Activated naive CD4-positive, alpha-beta T cell treated with anti-CD3 and anti-CD28 coated beads, Interleukin-2, amount 50 U/mL, for 72 hours (primary cell): Measurements from ENCODE around the gene CLDN20. TPM values are rescaled to one million over a fixed set of nuclear protein-coding genes. Genes with fewer than 3 reads are reported as not detected.
"Not testable (repeated sequence)": the region's sequence is repeated elsewhere in the genome, so short reads cannot be mapped to it uniquely, and the experiment has no call there.

Source experiments
- ATAC-seq, 2 donors: fragments of 150-1000 bp; cut with Tn5 transposase; 2 replicates each; pipeline ENCODE4 v1.10.0; 2021; ENCODE audit warnings: mild to moderate bottlenecking in 2 of 2, moderate library complexity in 2 of 2
- DNase-seq, 2 donors: peaks; one replicate each; pipeline ENCODE4 v3.0.0; 2021 to 2022; ENCODE audit warnings: low spot score in 2 of 2
- H3K27ac Mint-ChIP-seq, 2 donors: one replicate each; pipeline ENCODE4 v1.8.0; 2022; ENCODE audit warnings: mild to moderate bottlenecking in 2 of 2, mixed read lengths in 2 of 2
- H3K36me3 Mint-ChIP-seq, 2 donors: one replicate each; pipeline ENCODE4 v1.8.0; 2022; ENCODE audit warnings: mixed read lengths in 2 of 2
- H3K9me3 Mint-ChIP-seq, 2 donors: one replicate each; pipeline ENCODE4 v1.8.0; 2022; ENCODE audit warnings: mixed read lengths in 2 of 2
- total RNA-seq, 2 donors: library from RNA; stranded (reverse); gene quantifications; one replicate each; pipeline ENCODE4 v1.2.3, GENCODE V29; 2022

The CLDN20 gene
- not detected for total RNA-seq

GRCh38 chr6:155263373-155264063 lies at the start of gene CLDN20:
Gene CLDN20 (plus strand): TSS chr6:155264013. CDS start chr6:155275720, 11,707 bp downstream.
- H3K36me3 Mint-ChIP-seq, result peaks cover 0 to 4% of the 10 kb centered on the region in 2 donors

GRCh38 chr6:155215906-155216305 lies 47.9 kb upstream of the CLDN20 start:
- DNase-seq, result no peak
- peaks cover 0 to 6% of the 10 kb centered on the region in 2 donors for H3K36me3 Mint-ChIP-seq
- peak in 1 of 2 donors; percentile 47 for ATAC-seq
- H3K9me3 Mint-ChIP-seq, result no peaks in the 10 kb centered on the region
- H3K27ac Mint-ChIP-seq, result no peak overlapping the region

More at GRCh38 chr6:155263373-155264063, at the start of gene CLDN20:
- Mint-ChIP-seq H3K27ac (peak within 1 kb of the TSS in 1 of 2 donors; percentile 13), H3K9me3 (no peaks in the 10 kb centered on the region)
- ATAC-seq (no peak), DNase-seq (no peak)

GRCh38 chr6:155216312-155217046 lies 47.3 kb upstream of the CLDN20 start:
- Mint-ChIP-seq H3K36me3 (peaks cover 0 to 6% of the 10 kb centered on the region in 2 donors), H3K9me3 (no peaks in the 10 kb centered on the region), H3K27ac (peak overlapping the region in 1 of 2 donors; percentile 78)
- no peak for DNase-seq
- ATAC-seq, result no peak

- DNase-seq, H3K36me3 Mint-ChIP-seq, ATAC-seq, H3K9me3 Mint-ChIP-seq, H3K27ac Mint-ChIP-seq: not testable (repeated sequence)
These were observed 45.1 kb upstream of the CLDN20 start for GRCh38 chr6:155218711-155219110.

- Mint-ChIP-seq H3K27ac (no peak overlapping the region), H3K36me3 (peaks cover 0 to 6% of the 10 kb centered on the region in 2 donors), H3K9me3 (no peaks in the 10 kb centered on the region)
- DNase-seq (no peak), ATAC-seq (no peak)
These were observed 44.5 kb upstream of the CLDN20 start for GRCh38 chr6:155219299-155219698.

GRCh38 chr6:155219858-155220301 lies 43.9 kb upstream of the CLDN20 start:
- no peaks in the 10 kb centered on the region for H3K9me3 Mint-ChIP-seq
- H3K36me3 Mint-ChIP-seq, result peaks cover 0 to 6% of the 10 kb centered on the region in 2 donors
- no peak for ATAC-seq

GRCh38 chr6:155221086-155221485 lies 42.7 kb upstream of the CLDN20 start:
- peaks cover 0 to 6% of the 10 kb centered on the region in 2 donors for H3K36me3 Mint-ChIP-seq
- ATAC-seq (no peak), DNase-seq (no peak)
- H3K9me3 Mint-ChIP-seq, result no peaks in the 10 kb centered on the region
- H3K27ac Mint-ChIP-seq, result no peak overlapping the region

More at GRCh38 chr6:155219858-155220301, 43.9 kb upstream of the CLDN20 start:
- H3K27ac Mint-ChIP-seq, result no peak overlapping the region
- no peak for DNase-seq

- Mint-ChIP-seq H3K27ac (no peak overlapping the region), H3K9me3 (no peaks in the 10 kb centered on the region), H3K36me3 (peaks cover 0 to 14% of the 10 kb centered on the region in 2 donors)
- DNase-seq (no peak), ATAC-seq (no peak)
These were observed 41.3 kb upstream of the CLDN20 start for GRCh38 chr6:155222506-155222905.

- Mint-ChIP-seq H3K9me3 (no peaks in the 10 kb centered on the region), H3K36me3 (peaks cover 0 to 16% of the 10 kb centered on the region in 2 donors), H3K27ac (peak overlapping the region; percentile 65 to 81)
- DNase-seq, result peak; percentile 50 to 67
- peak; percentile 99 for ATAC-seq
These were observed 40.0 kb upstream of the CLDN20 start for GRCh38 chr6:155223646-155224451.

- ATAC-seq (peak in 1 of 2 donors; percentile 2), DNase-seq (no peak)
- Mint-ChIP-seq H3K36me3 (peaks cover 0 to 19% of the 10 kb centered on the region in 2 donors), H3K27ac (peak overlapping the region; percentile 65 to 81), H3K9me3 (peaks cover 0 to 2% of the 10 kb centered on the region in 2 donors)
These were observed 39.2 kb upstream of the CLDN20 start for GRCh38 chr6:155224618-155225017.

GRCh38 chr6:155227046-155227445 lies 36.8 kb upstream of the CLDN20 start:
- Mint-ChIP-seq H3K36me3 (peaks cover 4 to 28% of the 10 kb centered on the region in 2 donors), H3K9me3 (peaks cover 0 to 9% of the 10 kb centered on the region in 2 donors), H3K27ac (no peak overlapping the region)
- ATAC-seq, result no peak
- DNase-seq, result no peak

- no peak for ATAC-seq
- peaks cover 4 to 28% of the 10 kb centered on the region in 2 donors for H3K36me3 Mint-ChIP-seq
- DNase-seq, result no peak
- peaks cover 0 to 9% of the 10 kb centered on the region in 2 donors for H3K9me3 Mint-ChIP-seq
- H3K27ac Mint-ChIP-seq, result peak overlapping the region in 1 of 2 donors; percentile 20
These were observed 35.2 kb upstream of the CLDN20 start for GRCh38 chr6:155228546-155229166.

- H3K36me3 Mint-ChIP-seq, result peaks cover 4 to 28% of the 10 kb centered on the region in 2 donors
- not testable (repeated sequence) for H3K9me3 Mint-ChIP-seq, H3K27ac Mint-ChIP-seq, DNase-seq, ATAC-seq
These were observed 32.8 kb upstream of the CLDN20 start for GRCh38 chr6:155230975-155231374.

- Mint-ChIP-seq H3K36me3 (peaks cover 4 to 30% of the 10 kb centered on the region in 2 donors), H3K27ac (no peak overlapping the region), H3K9me3 (peaks cover 0 to 10% of the 10 kb centered on the region in 2 donors)
- DNase-seq (no peak), ATAC-seq (no peak)
These were observed 31.0 kb upstream of the CLDN20 start for GRCh38 chr6:155232848-155233247.

GRCh38 chr6:155234167-155234566 lies 29.6 kb upstream of the CLDN20 start:
- Mint-ChIP-seq H3K36me3 (peaks cover 4 to 40% of the 10 kb centered on the region in 2 donors), H3K9me3 (peaks cover 0 to 21% of the 10 kb centered on the region in 2 donors), H3K27ac (no peak overlapping the region)
- DNase-seq (no peak), ATAC-seq (no peak)

- Mint-ChIP-seq H3K36me3 (peaks cover 4 to 37% of the 10 kb centered on the region in 2 donors), H3K9me3 (peaks cover 0 to 18% of the 10 kb centered on the region in 2 donors), H3K27ac (no peak overlapping the region)
- DNase-seq, result no peak
- no peak for ATAC-seq
These were observed 29.1 kb upstream of the CLDN20 start for GRCh38 chr6:155234687-155235086.
